DOHH2 (cell line): ENCODE measurements around the gene NOL4L.

Experiments
- H3F3A ChIP-seq: fragments of 200-600 bp; sonication (generic), shearing (Covaris generic); 2 replicates; pipeline ENCODE4 v1.6.0; 2016; ENCODE audit warnings: antibody characterized with exemption, mild to moderate bottlenecking; ENCODE audit not compliant: control insufficient read depth, insufficient read depth
- H3K27ac ChIP-seq: fragments of 200-600 bp; sonication (generic); 2 replicates; pipeline ENCODE4 v1.5.1; 2014; ENCODE audit warnings: low read depth, mild to moderate bottlenecking, low read length, moderate library complexity
- H3K27me3 ChIP-seq: fragments of 200-600 bp; sonication (generic); 2 replicates; pipeline ENCODE4 v1.6.1; 2014; ENCODE audit warnings: mild to moderate bottlenecking, low read length, mixed read lengths; ENCODE audit not compliant: control insufficient read depth
- H3K36me3 ChIP-seq: fragments of 200-600 bp; sonication (generic); 2 replicates; pipeline ENCODE4 v1.6.1; 2014; ENCODE audit warnings: mild to moderate bottlenecking, low read length, moderate library complexity, mixed read lengths; ENCODE audit not compliant: control insufficient read depth
- H3K4me1 ChIP-seq: fragments of 200-600 bp; sonication (generic); 2 replicates; pipeline ENCODE4 v1.6.1; 2014; ENCODE audit warnings: mild to moderate bottlenecking, low read length, mixed read lengths; ENCODE audit not compliant: control insufficient read depth
- H3K4me2 ChIP-seq: fragments of 200-600 bp; sonication (generic); 2 replicates; pipeline ENCODE4 v1.6.0; 2014; ENCODE audit warnings: mild to moderate bottlenecking, low read length, moderate library complexity
- H3K4me3 ChIP-seq: fragments of 200-600 bp; sonication (generic); 2 replicates; pipeline ENCODE4 v1.5.1; 2014; ENCODE audit warnings: mild to moderate bottlenecking, low read length, mixed read lengths
- H3K79me2 ChIP-seq: fragments of 200-600 bp; sonication (generic); 2 replicates; pipeline ENCODE4 v1.6.1; 2014; ENCODE audit warnings: mild to moderate bottlenecking, low read length, mixed read lengths; ENCODE audit not compliant: control insufficient read depth
- H3K9me2 ChIP-seq: fragments of 200-600 bp; sonication (generic); replicated peaks from 2 replicates; pipeline ENCODE4 v1.6.1; 2014; ENCODE audit warnings: mild to moderate bottlenecking, low read length, mixed read lengths; ENCODE audit not compliant: control insufficient read depth
- H3K9me3 ChIP-seq: fragments of 200-600 bp; sonication (generic); 2 replicates; pipeline ENCODE4 v1.6.1; 2014; ENCODE audit warnings: antibody characterized with exemption, low read length, mixed read lengths; ENCODE audit not compliant: control insufficient read depth, insufficient read depth
- H4K20me1 ChIP-seq: fragments of 200-600 bp; sonication (generic); 2 replicates; pipeline ENCODE4 v1.6.0; 2014; ENCODE audit warnings: low read depth, mild to moderate bottlenecking, antibody characterized with exemption, low read length, moderate library complexity; ENCODE audit not compliant: control insufficient read depth, insufficient read depth
- CTCF ChIP-seq: fragments of 200-600 bp; sonication (generic); IDR thresholded peaks from one replicate; pipeline ENCODE4 v1.5.1; 2014; ENCODE audit warnings: antibody characterized with exemption, mild to moderate bottlenecking, low read depth, low read length; ENCODE audit not compliant: poor library complexity, severe bottlenecking
- EZH2phosphoT487 ChIP-seq: fragments of 200-600 bp; sonication (generic); IDR thresholded peaks from 2 replicates; pipeline ENCODE4 v1.6.1; 2017; ENCODE audit warnings: borderline replicate concordance, mild to moderate bottlenecking, antibody characterized with exemption, low read length, moderate library complexity, mixed read lengths

NOL4L gene

GRCh38 chr20:32539817-32540675 lies 45.1 kb downstream of the NOL4L start:
- H3K9me3 ChIP-seq = no peaks in the 10 kb centered on the region
- H3K27ac ChIP-seq = 0 out of 2 replicates have a peak overlapping the region, but pooled peaks have one; percentile 0
- no peak for TF ChIP-seq CTCF
- TF ChIP-seq EZH2phosphoT487 = no peak
- no peaks in the 10 kb centered on the region for H3K9me2 ChIP-seq
- no peaks in the 10 kb centered on the region for H4K20me1 ChIP-seq
- peaks cover 21% of the 10 kb centered on the region for H3F3A ChIP-seq
- peak overlapping the region; percentile 69 for H3K4me2 ChIP-seq
- H3K4me3 ChIP-seq = no peak overlapping the region
- no peaks in the 10 kb centered on the region for H3K79me2 ChIP-seq
- H3K27me3 ChIP-seq = no peaks in the 10 kb centered on the region
- H3K36me3 ChIP-seq = no peaks in the 10 kb centered on the region
- H3K4me1 ChIP-seq = peaks cover 46% of the 10 kb centered on the region

GRCh38 chr20:32539026-32539816 lies 45.9 kb downstream of the NOL4L start:
- no peak for TF ChIP-seq CTCF
- no peak for TF ChIP-seq EZH2phosphoT487
- no peaks in the 10 kb centered on the region for H3K79me2 ChIP-seq

GRCh38 chr20:32538526-32538939 lies 46.6 kb downstream of the NOL4L start:
- Histone ChIP-seq H3K79me2 (no peaks in the 10 kb centered on the region), H3K4me2 (peak overlapping the region; percentile 69), H4K20me1 (no peaks in the 10 kb centered on the region), H3F3A (peaks cover 32% of the 10 kb centered on the region), H3K27ac (0 out of 2 replicates have a peak overlapping the region, but pooled peaks have one; percentile 33), H3K9me3 (no peaks in the 10 kb centered on the region), H3K4me1 (peaks cover 61% of the 10 kb centered on the region), H3K36me3 (no peaks in the 10 kb centered on the region), H3K27me3 (no peaks in the 10 kb centered on the region), H3K4me3 (peak overlapping the region; percentile 46), H3K9me2 (no peaks in the 10 kb centered on the region)
- TF ChIP-seq EZH2phosphoT487 = no peak
- no peak for TF ChIP-seq CTCF

More at GRCh38 chr20:32539026-32539816, 45.9 kb downstream of the NOL4L start:
- no peak overlapping the region for H3K4me3 ChIP-seq
- peaks cover 26% of the 10 kb centered on the region for H3F3A ChIP-seq
- H3K27ac ChIP-seq = 0 out of 2 replicates have a peak overlapping the region, but pooled peaks have one; percentile 0
- H3K4me1 ChIP-seq = peaks cover 54% of the 10 kb centered on the region
- H3K4me2 ChIP-seq = peak overlapping the region; percentile 69
- no peaks in the 10 kb centered on the region for H3K36me3 ChIP-seq
- no peaks in the 10 kb centered on the region for H4K20me1 ChIP-seq
- no peaks in the 10 kb centered on the region for H3K9me3 ChIP-seq
- no peaks in the 10 kb centered on the region for H3K27me3 ChIP-seq
- H3K9me2 ChIP-seq = no peaks in the 10 kb centered on the region
